Tibial nerve (tissue), 4 donors: ENCODE measurements around the gene PHETA2.

ENCODE experiments used
- EP300 ChIP-seq, 2 donors: sonication (generic); formaldehyde crosslinking; IDR thresholded peaks; one replicate each; pipeline ENCODE4 v1.6.1; 2017; ENCODE audit warnings: antibody characterized with exemption in 2 of 2, mild to moderate bottlenecking in 1 of 2
- POLR2A ChIP-seq, 2 donors: fragments of 450-650 bp; IDR thresholded peaks; one replicate each; pipeline ENCODE4 v1.6.1; 2017; ENCODE audit warnings: antibody characterized with exemption in 2 of 2, mild to moderate bottlenecking in 2 of 2, moderate library complexity in 2 of 2
- TF ChIP-seq, protein P1 (sequence below), 5 experiments: fragments of 200-600 bp in 3 of 5; fragments of 450-650 bp in 2 of 5; sonication (generic) in 3 of 5; IDR thresholded peaks; one replicate each; pipeline ENCODE4 v1.5.1; 2016 to 2019; ENCODE audit warnings: antibody characterized with exemption in 5 of 5, mild to moderate bottlenecking in 3 of 5, moderate library complexity in 2 of 5

DNA sequence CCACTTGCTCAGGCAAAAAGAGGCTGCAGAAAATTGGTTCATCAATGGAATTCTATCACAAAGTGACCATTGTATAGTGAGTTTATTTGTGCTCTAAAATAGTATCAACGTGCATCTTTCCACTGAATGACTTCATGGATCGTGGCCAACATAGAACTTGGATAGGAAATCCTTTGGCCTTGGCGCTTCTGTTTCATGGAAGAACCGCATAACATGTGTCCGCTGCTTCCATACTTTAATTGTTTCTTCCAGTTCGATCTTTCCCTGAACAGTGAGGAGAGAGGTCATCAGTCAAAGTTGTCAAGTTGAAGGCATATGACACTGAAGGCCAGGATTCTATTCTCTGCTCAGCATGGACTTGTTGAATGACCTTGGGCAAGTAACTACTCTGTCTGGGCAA, 12.0 kb downstream of the PHETA2 start:
- TF ChIP-seq, protein P1, sequence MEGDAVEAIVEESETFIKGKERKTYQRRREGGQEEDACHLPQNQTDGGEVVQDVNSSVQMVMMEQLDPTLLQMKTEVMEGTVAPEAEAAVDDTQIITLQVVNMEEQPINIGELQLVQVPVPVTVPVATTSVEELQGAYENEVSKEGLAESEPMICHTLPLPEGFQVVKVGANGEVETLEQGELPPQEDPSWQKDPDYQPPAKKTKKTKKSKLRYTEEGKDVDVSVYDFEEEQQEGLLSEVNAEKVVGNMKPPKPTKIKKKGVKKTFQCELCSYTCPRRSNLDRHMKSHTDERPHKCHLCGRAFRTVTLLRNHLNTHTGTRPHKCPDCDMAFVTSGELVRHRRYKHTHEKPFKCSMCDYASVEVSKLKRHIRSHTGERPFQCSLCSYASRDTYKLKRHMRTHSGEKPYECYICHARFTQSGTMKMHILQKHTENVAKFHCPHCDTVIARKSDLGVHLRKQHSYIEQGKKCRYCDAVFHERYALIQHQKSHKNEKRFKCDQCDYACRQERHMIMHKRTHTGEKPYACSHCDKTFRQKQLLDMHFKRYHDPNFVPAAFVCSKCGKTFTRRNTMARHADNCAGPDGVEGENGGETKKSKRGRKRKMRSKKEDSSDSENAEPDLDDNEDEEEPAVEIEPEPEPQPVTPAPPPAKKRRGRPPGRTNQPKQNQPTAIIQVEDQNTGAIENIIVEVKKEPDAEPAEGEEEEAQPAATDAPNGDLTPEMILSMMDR (IDR thresholded peaks at IDR 0.05): no peak
- TF ChIP-seq EP300 (IDR thresholded peaks at IDR 0.05) (no peak), POLR2A (IDR thresholded peaks at IDR 0.05) (no peak)
